ENCODE data around the gene KRTAP10-12. TPM values are rescaled to one million over a fixed set of nuclear protein-coding genes. Genes with fewer than 3 reads are reported as not detected.

Gene KRTAP10-12
- total RNA-seq, 1 experiment from 2014 or later, result not detected

GRCh38 chr21:44732263-44732662, 35.3 kb downstream of the KRTAP10-12 start:
- no peak overlapping the region for H3K4me3 ChIP-seq (replicated peaks in 1 of 2; ENCODE audit: low read depth in 1 of 2, low read length in 2 of 2)
- intact Hi-C loops (cut with micrococcal nuclease), result no loop called here
- ChIA-PET POLR2A (no interaction called here), RAD21 (ENCODE audit: low non-redundant PET in 1 of 2, low total read pairs in 2 of 2, uncharacterized antibody in 2 of 2, unreplicated experiment in 2 of 2) (no interaction called here), CTCF (interaction anchor here (0.6 kb wide), 1 partner anchor 221 kb away, joined by 3 read pairs; no protein-coding TSS in a partner anchor)
- no peaks in the 10 kb centered on the region for H4K20me1 ChIP-seq (ENCODE audit: insufficient read depth)
- H3K4me2 ChIP-seq (ENCODE audit: low read length), result no peak overlapping the region
- no peaks in the 10 kb centered on the region for H3K27me3 ChIP-seq (ENCODE audit: insufficient read depth, low read length)
- no peak overlapping the region for H3K27ac ChIP-seq (ENCODE audit: low read depth, low read length)
- H3K36me3 ChIP-seq (ENCODE audit: control insufficient read depth in 1 of 2, insufficient read depth in 2 of 2, low read length in 2 of 2), result no peaks in the 10 kb centered on the region
- no peaks in the 10 kb centered on the region for H3K79me2 ChIP-seq (ENCODE audit: insufficient read depth, low read length)
- H3K9ac ChIP-seq (ENCODE audit: low read length), result no peak overlapping the region
- H3K9me3 ChIP-seq (ENCODE audit: control insufficient read depth in 1 of 2, insufficient read depth in 1 of 2, low read depth in 1 of 2, low read length in 2 of 2), result no peaks in the 10 kb centered on the region
- TF ChIP-seq ZBTB33 (IDR thresholded peaks at IDR 0.05; ENCODE audit: extremely low read depth, insufficient replicate concordance, low read length), result no peak
- no peak for TF ChIP-seq ZFX (IDR thresholded peaks at IDR 0.05)
- no peak for TF ChIP-seq CEBPB (IDR thresholded peaks at IDR 0.05; ENCODE audit: low read depth)
- no peak for TF ChIP-seq YY1 (IDR thresholded peaks at IDR 0.05; ENCODE audit: extremely low read depth, insufficient replicate concordance, low read depth, low read length)
- TF ChIP-seq FOSL1 (IDR thresholded peaks at IDR 0.05; ENCODE audit: low read depth), result no peak
- TF ChIP-seq SRF (IDR thresholded peaks at IDR 0.05; ENCODE audit: low read depth), result no peak
- TF ChIP-seq ZNF274 (IDR thresholded peaks at IDR 0.05; ENCODE audit: low read depth, low read length), result no peak
- TF ChIP-seq EZH2 (IDR thresholded peaks at IDR 0.05), result no peak
- BruUV-seq (replicated peaks), result no TSS peak
- ATAC-seq (no peak), DNase-seq (ENCODE audit: low read depth, low spot score) (no peak)
- H3K9me2 ChIP-seq (ENCODE audit: insufficient read depth), result no peaks in the 10 kb centered on the region
- H3K4me1 ChIP-seq (ENCODE audit: control insufficient read depth in 1 of 2, insufficient read depth in 2 of 2, low read length in 2 of 2), result no peaks in the 10 kb centered on the region
- H2AFZ ChIP-seq (ENCODE audit: low read depth, low read length, poor library complexity, severe bottlenecking), result no peak overlapping the region

GRCh38 chr21:44732956-44733355, 36.0 kb downstream of the KRTAP10-12 start:
- Histone ChIP-seq H3K4me2 (ENCODE audit: low read length) (no peak overlapping the region), H3K4me1 (ENCODE audit: control insufficient read depth in 1 of 2, insufficient read depth in 2 of 2, low read length in 2 of 2) (no peaks in the 10 kb centered on the region), H3K79me2 (ENCODE audit: insufficient read depth, low read length) (no peaks in the 10 kb centered on the region), H3K4me3 (replicated peaks in 1 of 2; ENCODE audit: low read depth in 1 of 2, low read length in 2 of 2) (no peak overlapping the region), H4K20me1 (ENCODE audit: insufficient read depth) (no peaks in the 10 kb centered on the region), H3K27me3 (ENCODE audit: insufficient read depth, low read length) (no peaks in the 10 kb centered on the region), H2AFZ (ENCODE audit: low read depth, low read length, poor library complexity, severe bottlenecking) (no peak overlapping the region), H3K9me3 (ENCODE audit: control insufficient read depth in 1 of 2, insufficient read depth in 1 of 2, low read depth in 1 of 2, low read length in 2 of 2) (no peaks in the 10 kb centered on the region), H3K9ac (ENCODE audit: low read length) (no peak overlapping the region), H3K9me2 (ENCODE audit: insufficient read depth) (no peaks in the 10 kb centered on the region), H3K36me3 (ENCODE audit: control insufficient read depth in 1 of 2, insufficient read depth in 2 of 2, low read length in 2 of 2) (no peaks in the 10 kb centered on the region), H3K27ac (ENCODE audit: low read depth, low read length) (no peak overlapping the region)
- ATAC-seq (no peak), DNase-seq (ENCODE audit: low read depth, low spot score) (no peak)
- POLR2A ChIA-PET, result no interaction called here
- no peak for TF ChIP-seq ZBTB33 (IDR thresholded peaks at IDR 0.05; ENCODE audit: extremely low read depth, insufficient replicate concordance, low read length)
- TF ChIP-seq YY1 (IDR thresholded peaks at IDR 0.05; ENCODE audit: extremely low read depth, insufficient replicate concordance, low read depth, low read length), result no peak
- CTCF ChIA-PET, result no interaction called here
- no TSS peak for BruUV-seq (replicated peaks)
- RAD21 ChIA-PET (ENCODE audit: low non-redundant PET in 1 of 2, low total read pairs in 2 of 2, uncharacterized antibody in 2 of 2, unreplicated experiment in 2 of 2), result no interaction called here
- intact Hi-C loops (cut with micrococcal nuclease), result no loop called here
